GM19240 (cell line): ENCODE data around the gene ADGRG3.

Experiments
- DNase-seq: peaks from one replicate; pipeline ENCODE4 v3.0.0; 2011; ENCODE audit warnings: low spot score; ENCODE audit not compliant: insufficient read length

The ADGRG3 gene

DNA sequence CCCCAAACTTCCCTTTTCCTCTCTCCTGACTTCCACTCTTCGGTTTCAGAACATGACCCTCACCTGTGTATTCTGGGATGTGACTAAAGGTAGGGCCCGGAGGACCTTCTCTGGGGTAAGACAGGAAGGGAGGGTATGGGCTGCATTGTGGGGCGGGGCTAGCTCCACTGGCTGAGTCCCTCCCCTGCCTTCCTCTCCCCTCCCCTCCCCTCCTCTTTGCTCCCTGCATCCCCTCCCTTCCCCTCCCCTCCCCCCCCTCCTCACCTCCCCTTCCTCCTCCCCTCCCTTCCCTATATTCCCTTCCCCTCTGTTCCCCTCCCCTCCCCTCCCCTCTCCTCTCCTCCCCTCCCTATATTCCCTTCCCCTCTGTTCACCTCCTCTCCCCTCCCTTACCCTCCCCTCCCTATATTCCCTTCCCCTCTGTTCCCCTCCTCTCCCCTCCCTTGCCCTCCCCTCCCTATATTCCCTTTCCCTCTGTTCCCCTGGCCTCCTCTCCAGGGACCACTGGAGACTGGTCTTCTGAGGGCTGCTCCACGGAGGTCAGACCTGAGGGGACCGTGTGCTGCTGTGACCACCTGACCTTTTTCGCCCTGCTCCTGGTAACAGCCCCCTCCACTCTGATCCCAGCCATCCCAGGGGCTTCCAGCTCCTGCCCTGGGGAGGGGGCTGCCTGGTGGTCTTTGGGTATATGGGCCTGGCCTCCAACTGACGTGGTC, 11.8 kb downstream of the ADGRG3 start:
- DNase-seq = no peak

DNA sequence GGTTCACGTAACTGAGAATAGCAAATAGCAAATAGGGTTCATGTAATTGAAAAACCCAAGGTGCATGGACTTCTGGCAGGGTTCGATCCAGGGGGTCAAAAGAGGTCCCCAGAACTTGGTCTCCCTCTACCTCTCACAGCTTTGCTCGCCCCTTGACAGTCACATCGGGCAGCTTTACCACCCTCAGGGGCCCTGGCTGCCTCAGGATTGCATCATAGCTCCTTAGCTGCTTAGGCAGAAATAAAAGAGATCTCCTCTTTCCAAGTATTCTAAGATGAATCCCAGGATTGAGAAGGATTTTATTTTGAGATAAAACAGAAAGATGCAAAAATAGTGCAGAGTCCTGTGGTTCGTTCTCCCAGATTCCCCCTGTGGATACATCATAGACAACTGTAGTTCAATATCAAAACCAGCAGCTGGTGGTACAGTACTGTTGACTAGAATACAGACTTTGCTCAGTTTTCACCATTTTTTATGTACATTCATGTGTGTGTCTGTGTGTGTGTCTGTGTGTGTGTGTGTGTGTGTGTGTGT, 12.8 kb downstream of the ADGRG3 start:
- no peak for DNase-seq

DNA sequence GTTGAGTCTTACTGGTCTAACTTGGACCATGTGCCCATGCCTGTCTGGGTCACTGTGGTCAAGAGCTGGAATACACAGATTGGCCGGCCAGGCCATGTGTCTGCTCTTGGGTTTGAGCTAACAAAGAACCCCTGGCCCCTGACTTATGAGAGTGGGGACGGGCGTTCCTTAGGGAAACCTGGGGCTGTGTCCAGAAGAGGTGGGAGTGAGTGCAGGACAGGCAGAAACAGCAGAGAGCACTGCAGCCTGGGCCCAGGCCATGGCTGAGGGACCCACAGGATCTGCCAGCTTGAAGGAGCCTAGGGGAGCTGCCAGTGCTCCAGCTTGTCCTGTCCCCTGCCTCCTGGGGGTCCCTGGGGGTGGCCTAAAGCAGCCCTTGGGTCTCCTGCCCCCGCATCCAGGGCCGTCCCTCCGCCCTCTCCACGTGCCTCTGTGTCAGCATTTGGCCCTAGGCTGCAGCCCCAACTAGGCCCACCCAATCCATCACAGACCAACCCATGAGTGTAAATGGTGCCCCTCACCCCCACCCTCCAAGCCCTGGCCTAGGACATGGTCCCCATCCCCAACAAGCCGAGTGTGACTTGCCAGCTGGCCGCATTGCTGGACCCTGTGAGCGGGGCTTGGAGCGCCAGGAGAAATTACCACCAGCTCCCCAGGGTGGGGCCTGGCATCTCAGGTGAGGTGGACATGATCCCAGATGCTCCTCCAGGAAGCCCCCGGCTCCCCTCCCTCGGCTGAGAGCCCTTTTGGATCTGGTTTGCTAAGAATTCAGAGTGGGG, 14.0 kb downstream of the ADGRG3 start:
- DNase-seq = no peak

DNA sequence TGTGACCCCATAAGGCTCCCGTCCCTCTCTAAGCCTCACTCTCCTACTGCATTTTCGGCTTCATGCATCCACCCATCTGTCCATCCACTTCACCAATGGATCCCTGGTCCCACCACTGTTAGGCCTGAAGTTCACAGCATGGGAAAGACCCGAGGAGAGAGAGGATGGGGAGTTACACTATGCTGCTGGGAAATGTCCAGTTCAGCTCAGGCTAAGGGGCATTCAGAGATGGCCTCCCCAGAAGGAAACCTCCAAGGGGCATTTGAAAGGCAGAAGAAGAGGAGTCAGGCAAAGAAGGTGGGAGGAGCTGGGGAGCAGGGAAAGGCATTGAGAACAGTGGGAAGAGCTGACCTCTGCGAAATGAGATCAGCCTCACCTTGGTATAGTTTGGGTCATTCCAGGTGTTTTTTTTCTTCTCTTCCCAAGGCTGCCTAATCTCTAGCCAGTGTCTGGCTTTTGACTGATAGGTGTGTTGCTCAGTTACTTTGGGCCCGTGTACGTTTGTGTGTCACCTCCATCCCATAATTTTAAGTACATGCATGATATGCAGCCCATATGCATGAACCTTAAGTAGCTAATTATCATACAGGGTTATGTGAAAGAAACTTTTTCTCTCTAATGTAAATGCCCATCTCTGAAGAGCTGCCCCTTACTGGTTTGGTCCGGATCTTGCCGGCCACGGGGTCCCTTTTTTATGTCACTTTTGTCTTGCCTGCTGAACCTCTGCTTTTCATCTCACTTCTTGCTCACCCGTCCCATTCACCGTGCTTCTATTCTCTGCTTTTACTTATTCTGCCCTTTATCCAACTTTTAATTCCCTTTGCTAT, 14.9 kb downstream of the ADGRG3 start:
- no peak for DNase-seq

DNA sequence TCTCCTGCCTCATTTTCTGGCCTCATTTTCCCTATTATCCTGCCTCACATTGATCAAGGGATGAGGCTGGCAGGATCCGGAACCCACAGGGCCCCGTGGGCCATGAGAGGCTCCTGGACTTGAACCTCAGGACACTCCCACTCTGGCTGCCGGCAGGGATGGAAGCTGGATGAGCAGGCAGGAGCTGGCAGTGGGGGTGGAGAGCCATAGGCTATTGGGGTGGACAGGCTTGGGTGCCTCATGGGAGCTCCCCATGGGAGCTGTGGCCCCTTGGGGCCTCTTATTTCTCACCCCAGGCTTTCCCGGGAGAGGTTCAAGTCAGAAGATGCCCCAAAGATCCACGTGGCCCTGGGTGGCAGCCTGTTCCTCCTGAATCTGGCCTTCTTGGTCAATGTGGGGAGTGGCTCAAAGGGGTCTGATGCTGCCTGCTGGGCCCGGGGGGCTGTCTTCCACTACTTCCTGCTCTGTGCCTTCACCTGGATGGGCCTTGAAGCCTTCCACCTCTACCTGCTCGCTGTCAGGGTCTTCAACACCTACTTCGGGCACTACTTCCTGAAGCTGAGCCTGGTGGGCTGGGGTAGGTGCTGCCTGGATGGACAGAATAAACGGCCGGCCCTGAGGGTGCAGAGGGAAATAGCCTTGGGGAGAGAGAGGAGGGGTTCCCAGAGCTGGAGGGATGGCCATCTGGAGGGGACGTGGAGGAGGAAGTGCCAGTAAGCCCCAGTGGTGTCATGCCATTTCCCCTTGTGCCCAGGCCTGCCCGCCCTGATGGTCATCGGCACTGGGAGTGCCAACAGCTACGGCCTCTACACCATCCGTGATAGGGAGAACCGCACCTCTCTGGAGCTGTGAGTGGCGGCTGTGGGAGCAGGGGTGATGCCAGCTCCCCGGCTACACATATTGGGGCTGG, 15.8 kb downstream of the ADGRG3 start:
- DNase-seq = no peak

DNA sequence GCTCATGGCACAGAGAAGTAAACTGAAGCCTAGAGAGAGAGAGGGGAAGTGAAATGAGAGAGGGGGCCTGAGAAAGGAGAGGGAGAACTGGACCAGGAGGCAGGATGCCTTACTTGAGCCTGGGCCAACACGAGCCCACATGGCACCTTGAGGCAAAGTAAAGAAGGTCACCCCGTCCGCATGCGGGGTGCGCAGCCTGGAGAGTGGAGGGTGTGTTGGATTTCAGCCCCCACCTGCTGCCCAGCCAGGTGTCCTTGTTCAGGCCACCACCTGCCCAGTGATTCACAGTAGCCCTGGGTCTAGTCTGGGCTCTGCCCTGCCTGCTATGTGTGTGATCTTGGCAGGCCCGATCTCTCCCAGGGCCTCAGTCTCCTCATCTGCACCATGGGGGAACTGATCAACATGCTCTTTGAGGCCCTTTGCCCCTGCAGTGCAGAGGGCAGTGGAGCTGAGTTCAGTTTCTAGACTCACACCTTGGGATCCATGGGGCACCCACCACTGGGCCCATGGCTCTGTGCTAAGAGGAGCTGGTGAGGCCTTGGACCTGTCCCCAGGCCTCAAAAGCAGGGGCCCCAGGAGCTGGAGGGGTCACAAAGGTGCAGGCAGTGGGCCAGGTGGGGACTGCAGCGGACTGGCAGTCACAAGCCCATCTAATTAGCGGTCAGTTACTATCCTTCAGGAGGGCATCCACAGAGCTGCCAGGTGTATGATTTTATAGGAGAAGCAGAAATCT, 16.7 kb downstream of the ADGRG3 start:
- DNase-seq = no peak

DNA sequence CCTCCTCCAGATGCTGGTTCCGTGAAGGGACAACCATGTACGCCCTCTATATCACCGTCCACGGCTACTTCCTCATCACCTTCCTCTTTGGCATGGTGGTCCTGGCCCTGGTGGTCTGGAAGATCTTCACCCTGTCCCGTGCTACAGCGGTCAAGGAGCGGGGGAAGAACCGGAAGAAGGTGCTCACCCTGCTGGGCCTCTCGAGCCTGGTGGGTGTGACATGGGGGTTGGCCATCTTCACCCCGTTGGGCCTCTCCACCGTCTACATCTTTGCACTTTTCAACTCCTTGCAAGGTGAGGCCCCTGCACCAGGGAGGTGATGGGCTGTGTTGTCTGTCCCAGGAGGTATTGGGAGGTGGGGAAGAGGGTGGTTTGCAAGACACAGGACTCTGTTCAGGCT, 17.5 kb downstream of the ADGRG3 start:
- no peak for DNase-seq

DNA sequence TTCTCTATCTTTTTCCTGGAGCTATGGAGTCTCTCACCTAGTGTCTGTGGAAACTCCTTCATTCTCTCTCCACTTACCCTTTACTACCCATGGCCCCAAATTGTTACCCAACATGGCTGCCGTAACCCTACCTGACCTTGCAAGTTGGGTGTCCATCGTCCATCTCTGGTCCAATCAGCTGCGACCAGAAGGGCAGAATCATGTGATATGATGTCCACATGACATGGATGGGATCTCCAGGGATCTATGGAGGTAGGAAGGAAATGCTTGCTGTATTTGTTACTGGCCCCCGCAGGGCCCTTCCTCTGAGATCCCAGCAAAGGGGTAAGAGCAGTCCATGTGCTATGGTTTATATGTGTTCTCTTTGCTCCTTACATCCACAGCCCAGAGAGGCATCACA, 18.5 kb downstream of the ADGRG3 start:
- DNase-seq = no peak

DNA sequence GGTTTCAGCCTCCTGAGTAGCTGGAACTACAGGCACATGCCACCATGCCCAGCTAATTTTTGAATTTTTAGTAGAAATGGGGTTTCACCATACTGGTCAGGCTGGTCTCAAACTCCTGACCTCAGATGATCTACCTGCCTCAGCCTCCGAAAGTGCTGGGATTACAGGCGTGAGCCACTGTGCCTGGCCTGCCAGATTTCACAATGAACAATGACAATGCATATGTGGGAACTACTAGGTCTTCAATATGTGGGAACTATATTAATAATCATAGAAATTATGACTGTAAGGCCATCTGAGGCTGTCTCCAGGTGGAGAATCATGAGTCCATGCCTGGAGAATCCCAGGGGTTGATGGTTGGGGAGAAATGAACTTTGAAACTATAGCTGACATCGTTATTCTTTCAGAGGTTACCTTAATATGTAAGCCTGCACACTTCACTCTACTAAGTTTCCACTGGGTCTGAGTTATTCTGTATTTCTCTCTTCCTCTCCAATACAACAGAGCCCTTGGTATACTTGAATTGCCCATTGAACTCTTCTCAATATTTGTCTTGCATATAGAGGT, 19.3 kb downstream of the ADGRG3 start:
- DNase-seq = no peak

DNA sequence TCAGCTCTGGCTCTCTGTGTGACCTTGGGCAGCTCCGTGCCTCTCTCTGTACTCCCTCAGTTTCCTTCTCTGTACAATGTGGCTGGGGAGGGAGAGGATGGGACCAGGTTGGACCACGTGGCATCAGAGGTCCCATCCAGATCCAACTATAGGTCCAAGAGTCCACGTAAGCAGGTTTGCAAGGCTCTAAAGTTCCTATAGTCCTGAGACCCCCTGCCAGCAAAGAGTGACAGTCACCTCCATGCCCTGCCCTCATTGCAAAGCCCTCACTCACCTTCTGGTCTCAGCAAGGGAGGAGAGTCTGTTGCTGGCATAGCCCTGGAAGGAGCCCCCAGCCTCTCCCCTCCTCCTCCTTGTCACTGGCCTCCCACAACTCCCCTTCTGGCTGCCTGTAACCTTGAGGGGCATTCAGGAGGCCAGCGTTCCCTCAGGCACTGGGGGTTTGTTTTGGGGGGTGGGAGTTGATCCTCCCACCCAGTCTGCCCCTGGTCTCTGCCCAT, 20.4 kb downstream of the ADGRG3 start:
- DNase-seq = no peak

DNA sequence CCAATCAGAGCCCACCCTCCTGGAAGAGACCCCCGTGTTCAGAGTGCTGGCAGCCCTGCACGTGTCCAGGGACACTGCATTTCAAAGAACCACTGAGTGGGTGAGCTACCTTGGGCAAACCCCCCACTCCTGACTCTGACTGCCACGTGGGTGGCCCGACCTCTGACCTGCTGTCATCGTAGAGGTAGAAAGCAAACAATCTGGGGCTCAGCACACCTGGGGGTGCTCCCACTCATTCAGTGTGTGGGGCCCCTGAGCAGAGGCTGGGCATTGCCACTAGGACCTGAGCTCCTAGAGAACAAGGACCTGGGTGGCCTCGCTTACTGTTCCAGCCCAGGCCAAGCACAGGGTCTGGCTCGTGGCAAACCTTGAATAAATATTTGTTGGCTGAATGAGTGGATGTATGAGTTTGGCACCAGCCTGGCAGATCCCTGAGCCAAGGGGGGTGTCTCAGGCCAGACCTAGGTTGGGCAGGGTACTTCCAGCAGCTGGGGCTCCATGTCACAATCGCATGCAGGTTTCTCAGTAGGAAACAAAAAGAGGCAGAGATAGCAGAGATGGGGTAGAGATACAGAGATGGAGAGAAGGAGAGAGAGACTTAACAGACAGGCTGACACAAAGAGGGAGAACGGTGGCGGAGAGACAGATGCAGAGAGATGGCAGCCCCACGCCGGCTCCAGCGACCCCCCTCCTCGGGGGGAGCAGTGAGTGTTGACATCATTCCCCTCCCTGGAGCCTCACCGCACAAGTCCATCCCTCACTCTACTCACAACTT, 21.1 kb downstream of the ADGRG3 start:
- DNase-seq = no peak

DNA sequence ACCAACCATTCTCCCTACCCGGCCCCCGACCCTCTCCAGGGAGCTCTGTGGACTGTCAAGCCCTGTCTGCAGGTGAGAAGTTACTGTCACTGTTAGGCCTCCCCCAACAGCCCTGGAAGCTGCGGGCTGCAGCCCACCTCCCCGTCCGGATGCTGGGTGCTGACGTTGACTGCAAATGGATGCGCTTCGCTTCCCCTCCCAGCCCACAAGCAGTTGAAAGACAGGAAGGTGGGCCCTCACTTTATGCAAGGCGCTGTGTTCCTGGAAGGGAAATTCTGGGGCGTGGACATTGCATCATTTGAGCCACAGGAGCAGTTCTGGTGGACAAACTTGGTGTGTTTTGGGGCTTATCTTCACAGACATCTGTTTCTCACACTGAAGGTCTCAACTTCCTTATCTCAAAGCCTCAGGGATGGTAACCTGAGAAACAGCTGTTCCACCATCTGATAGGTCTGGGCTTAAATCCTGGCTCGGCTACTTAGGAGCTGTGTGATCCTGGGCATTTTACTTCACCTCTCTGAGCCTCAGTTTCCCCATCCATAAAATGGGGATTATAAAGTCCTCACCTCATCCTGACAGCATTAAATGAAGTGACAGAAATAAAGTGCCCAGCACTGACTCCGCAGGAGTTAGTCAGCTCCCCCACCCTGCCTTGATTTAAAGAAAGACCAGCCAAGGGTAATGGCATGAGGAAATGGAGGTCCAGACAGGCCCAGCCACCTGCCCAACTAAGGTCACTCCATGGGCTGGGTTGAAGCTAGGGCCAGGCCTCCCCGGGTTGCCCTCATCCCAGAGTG, 21.9 kb downstream of the ADGRG3 start:
- DNase-seq = peak; percentile 66

DNA sequence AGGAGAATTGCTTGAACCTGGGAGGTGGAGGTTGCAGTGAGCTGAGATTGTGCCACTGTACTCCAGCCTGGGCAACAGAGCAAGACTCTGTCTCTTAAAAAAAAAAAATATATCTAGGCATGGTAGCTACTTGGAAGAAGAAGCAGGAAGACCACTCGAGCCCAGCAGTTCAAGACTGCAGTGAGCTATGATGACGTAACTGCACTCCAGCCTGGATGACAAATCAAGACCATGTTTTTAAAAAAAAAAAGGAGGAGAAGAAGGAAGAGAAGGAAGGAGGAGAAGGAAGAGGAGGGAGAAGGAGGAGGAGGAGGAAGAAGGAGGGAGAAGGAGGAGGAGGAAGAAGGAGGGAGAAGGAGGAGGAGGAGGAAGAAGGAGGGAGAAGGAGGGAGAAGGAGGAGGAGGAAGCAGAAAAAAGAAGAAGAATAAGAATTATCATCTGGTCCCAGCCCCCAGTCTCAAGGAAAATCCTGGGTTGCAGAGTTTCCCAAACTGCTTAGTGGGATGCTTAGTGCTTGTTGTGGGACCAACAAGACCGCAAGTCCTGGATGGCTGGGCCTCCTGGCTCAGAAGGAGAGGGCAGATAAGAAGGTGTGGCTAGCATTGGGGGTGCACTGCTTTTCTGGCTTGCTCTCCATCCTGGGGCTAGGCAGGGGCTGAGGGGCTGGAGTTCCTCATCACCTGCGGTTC, 22.8 kb downstream of the ADGRG3 start:
- DNase-seq = no peak

DNA sequence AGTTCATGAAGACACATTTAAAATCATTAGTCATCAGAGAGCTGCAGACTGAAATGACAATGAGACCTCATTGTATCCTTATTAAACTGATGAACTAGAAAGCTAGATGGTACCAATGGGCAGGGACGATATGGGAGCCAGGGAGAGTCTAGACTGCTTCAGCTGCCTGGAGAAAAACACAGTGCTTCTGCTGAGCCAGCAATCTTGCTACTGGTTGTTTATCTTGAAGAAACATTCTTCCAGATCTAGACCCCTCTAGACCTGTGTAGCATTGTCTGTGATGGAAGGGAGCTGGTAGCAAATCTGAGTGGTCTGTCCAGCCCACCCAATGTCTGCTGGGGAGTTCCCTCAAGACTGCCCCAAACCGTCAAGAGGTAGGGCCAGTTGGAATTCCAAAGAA, 24.5 kb downstream of the ADGRG3 start:
- DNase-seq = no peak

DNA sequence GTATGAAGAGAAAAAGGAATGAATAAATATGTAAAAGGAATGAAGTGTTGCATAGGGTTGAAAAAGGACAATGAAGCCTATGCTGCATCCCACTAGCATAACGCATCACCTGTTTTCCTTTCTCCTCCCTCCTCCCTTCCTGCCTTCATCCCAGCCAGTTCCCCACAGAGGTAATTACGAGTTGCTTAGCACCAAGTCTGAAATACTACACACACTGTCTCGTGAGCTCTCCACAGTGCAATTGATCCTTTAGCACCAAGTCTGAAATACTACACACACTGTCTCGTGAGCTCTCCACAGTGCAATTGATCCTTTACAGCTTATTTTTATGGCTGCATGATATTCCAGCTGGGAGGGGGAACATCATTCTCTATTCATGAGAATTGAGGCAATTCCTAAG, 25.4 kb downstream of the ADGRG3 start:
- DNase-seq = no peak

DNA sequence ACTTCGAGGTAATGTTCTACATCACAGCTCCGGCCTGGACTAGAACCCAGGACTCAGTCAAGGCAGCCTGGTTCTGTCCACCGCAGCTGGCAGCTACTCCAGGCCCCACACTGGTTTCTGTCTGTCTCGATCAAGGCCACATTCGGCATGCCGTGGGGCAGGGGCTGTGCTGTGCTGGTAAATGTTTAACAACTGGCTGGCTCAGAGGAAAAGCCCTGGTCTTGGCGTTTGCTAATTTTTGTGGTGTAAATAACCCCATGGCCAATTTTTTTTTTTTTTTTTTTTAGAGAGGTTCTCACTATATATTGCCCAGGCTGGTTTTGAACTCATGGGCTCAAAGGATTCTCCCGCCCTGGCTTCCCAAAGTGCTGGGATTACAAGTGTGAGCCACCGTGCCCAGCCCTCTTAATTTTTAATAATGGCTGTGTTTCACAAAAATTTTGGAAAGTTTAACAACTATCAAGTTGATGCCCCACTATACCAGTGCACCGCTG, 26.2 kb downstream of the ADGRG3 start:
- no peak for DNase-seq
